Measurements from ENCODE around the gene OR1J4. TPM values are rescaled to one million over a fixed set of nuclear protein-coding genes. Genes with fewer than 3 reads are reported as not detected.
"Not testable (repeated sequence)": the region's sequence is repeated elsewhere in the genome, so short reads cannot be mapped to it uniquely, and the experiment has no call there.

The OR1J4 gene
- total RNA-seq, 3 donors from 2014 or later = not detected

GRCh38 chr9:122526602-122527001, 7.7 kb downstream of the OR1J4 start:
- DNase-seq = no peak
- Histone ChIP-seq H3K4me1 (ENCODE audit: low read depth) (no peaks in the 10 kb centered on the region), H3K9me3 (no peaks in the 10 kb centered on the region), H3K36me3 (ENCODE audit: low read depth) (no peaks in the 10 kb centered on the region), H3K4me3 (no peak overlapping the region)
- intact Hi-C loops (cut with DNase I, micrococcal nuclease) = no loop called here
- no peak for ATAC-seq
- TF ChIP-seq CTCF (IDR thresholded peaks at IDR 0.05) = no peak

DNA sequence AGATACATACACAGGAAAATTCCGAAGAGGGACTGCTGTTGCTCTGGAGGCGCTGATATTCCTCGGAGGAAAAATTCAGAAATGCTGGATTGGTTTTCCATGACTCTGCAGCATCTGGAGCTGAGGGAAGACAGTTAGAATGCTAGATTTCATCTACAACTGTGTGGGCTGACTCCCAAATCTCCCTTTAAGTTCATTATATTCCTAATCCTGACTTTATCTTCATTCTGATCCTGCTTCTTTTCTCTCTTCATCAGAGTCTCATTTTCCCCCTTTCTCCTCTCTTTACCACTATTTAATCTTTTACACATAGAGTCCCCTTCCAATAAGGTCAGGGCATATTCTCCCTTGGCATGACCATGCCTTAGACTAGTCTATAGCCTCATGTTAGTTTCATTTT, 8.3 kb downstream of the OR1J4 start, which contains the start of gene OR1N1:
OR1N1 (minus strand) TSS at position 101 of the 400 bp plus-strand sequence; CDS start at position 101, 0 bp downstream.
- no peaks in the 10 kb centered on the region for H3K36me3 ChIP-seq (ENCODE audit: low read depth)
- DNase-seq = no peak
- intact Hi-C loops (cut with DNase I, micrococcal nuclease) = no loop called here
- no peak within 1 kb of the TSS for H3K4me3 ChIP-seq
- no peaks in the 10 kb centered on the region for H3K4me1 ChIP-seq (ENCODE audit: low read depth)
- H3K9me3 ChIP-seq = no peaks in the 10 kb centered on the region
- TF ChIP-seq CTCF (IDR thresholded peaks at IDR 0.05) = no peak
- ATAC-seq = no peak

DNA sequence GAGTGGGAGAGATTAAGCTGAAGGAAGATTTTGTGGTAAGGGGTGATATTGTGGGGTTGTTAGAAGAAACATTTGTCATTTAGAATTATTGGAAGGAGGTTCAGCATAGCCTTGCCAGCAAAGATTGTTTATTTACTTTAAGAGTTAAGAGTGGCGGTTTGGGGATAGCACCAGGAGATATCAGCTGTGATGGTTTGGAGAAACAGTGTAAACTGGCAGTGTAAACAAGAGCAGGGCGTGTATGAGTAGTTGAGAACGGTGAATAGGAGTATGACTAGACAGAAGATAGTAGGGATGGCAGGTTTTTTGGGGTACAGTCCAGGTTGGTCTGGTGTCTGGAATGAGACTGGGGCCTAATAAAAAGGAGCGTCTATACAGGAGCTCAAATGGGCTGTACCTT, 12.2 kb downstream of the OR1J4 start:
- H3K4me3 ChIP-seq; DNase-seq; intact Hi-C loops (cut with DNase I, micrococcal nuclease); H3K9me3 ChIP-seq; H3K36me3 ChIP-seq (ENCODE audit: low read depth); ATAC-seq; H3K4me1 ChIP-seq (ENCODE audit: low read depth): not testable (repeated sequence)

GRCh38 chr9:122536134-122536533, 17.2 kb downstream of the OR1J4 start:
- TF ChIP-seq CTCF (IDR thresholded peaks at IDR 0.05) = no peak
- Histone ChIP-seq H3K4me3 (no peak overlapping the region), H3K4me1 (ENCODE audit: low read depth) (no peaks in the 10 kb centered on the region), H3K36me3 (ENCODE audit: low read depth) (no peaks in the 10 kb centered on the region), H3K9me3 (no peaks in the 10 kb centered on the region)
- ATAC-seq = no peak
- intact Hi-C loops (cut with DNase I, micrococcal nuclease) = no loop called here
- no peak for DNase-seq

DNA sequence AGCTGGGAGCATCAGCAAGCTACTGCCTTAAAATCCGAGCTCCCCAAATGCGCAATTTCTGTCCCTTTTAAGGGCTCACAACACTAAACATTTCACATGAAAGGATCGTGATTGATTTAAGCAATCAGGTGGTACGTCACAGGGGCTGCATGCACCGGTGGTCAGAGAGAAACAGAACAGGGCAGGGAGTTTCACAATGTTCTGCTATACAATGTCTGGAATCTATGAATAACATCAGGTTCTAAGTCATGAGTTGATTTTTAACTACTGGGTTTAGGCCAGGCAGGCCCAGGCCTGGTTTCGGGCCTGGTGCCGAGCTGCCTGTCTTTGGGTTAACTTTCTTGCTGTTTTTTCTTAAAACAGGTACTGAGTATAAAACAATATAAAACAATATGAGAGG, 18.1 kb downstream of the OR1J4 start:
- H3K4me1 ChIP-seq (ENCODE audit: low read depth); ATAC-seq; H3K9me3 ChIP-seq; intact Hi-C loops (cut with DNase I, micrococcal nuclease); H3K36me3 ChIP-seq (ENCODE audit: low read depth); DNase-seq; H3K4me3 ChIP-seq: not testable (repeated sequence)

DNA sequence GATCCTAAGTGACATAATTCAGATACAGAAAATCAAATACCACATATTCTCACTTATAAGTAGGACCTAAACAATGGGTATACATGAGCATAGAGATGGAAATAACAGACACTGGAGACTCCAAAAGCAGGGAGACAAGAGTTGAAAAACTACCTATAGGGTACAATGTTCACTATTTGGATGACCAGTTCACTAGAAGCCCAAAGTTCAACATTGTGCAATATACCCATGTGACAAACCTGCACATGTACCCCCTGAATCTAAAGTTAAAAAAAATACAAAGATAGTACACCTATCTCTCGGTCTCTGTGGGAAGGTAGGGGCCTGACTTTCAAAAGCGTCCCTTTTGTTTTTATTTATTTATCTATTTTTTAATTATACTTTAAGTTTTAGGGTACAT, 19.8 kb downstream of the OR1J4 start:
- Histone ChIP-seq H3K9me3 (no peaks in the 10 kb centered on the region), H3K36me3 (ENCODE audit: low read depth) (no peaks in the 10 kb centered on the region), H3K4me1 (ENCODE audit: low read depth) (no peaks in the 10 kb centered on the region), H3K4me3 (no peak overlapping the region)
- TF ChIP-seq CTCF (IDR thresholded peaks at IDR 0.05) = no peak
- intact Hi-C loops (cut with DNase I, micrococcal nuclease) = no loop called here
- ATAC-seq = no peak
- DNase-seq = no peak

DNA sequence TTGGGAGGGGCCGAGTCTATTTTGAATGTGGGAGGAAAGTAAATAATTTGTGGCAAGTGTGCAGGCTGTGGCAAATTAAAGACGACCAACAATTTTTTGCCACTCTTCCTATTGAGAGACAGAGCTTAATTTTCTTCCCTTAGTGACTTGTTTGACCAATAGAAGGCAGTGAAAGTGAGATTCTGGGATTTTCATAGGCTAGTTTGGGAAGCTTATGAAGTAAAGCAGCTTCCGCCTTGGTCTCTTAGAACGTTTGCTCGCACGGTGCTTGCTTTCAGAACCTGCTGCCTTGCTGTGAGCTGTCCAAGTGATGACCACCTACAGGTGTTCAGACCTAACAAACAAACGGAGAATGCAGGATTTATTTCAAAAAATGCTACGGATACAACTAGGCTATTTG, 27.3 kb downstream of the OR1J4 start:
- no peak overlapping the region for H3K4me3 ChIP-seq
- intact Hi-C loops (cut with DNase I, micrococcal nuclease) = no loop called here
- no peaks in the 10 kb centered on the region for H3K36me3 ChIP-seq (ENCODE audit: low read depth)
- DNase-seq = no peak
- TF ChIP-seq CTCF (IDR thresholded peaks at IDR 0.05) = no peak
- no peak for ATAC-seq
- H3K4me1 ChIP-seq (ENCODE audit: low read depth) = no peaks in the 10 kb centered on the region
- no peaks in the 10 kb centered on the region for H3K9me3 ChIP-seq

Measured in mucosa of descending colon (tissue), 3 donors.